Gastrocnemius medialis (tissue), 4 donors: ENCODE results near the gene ZNF341. TPM values are rescaled to one million over a fixed set of nuclear protein-coding genes. Genes with fewer than 3 reads are reported as not detected.
"Not testable (repeated sequence)": the region's sequence is repeated elsewhere in the genome, so short reads cannot be mapped to it uniquely, and the experiment has no call there.

Experiments
- ATAC-seq, 2 donors: fragments of 150-250 bp; one replicate each; pipeline ENCODE4 v1.9.1; 2016
- DNase-seq, 2 donors: peaks; one replicate each; pipeline ENCODE4 v3.0.0-alpha.2; 2019
- H3K27ac ChIP-seq, 4 donors: fragments of 200-600 bp; sonication (generic); 1 replicate in 1 of 4; 2 replicates in 3 of 4; pipeline ENCODE4 v1.5.1; 2016 to 2018; ENCODE audit warnings: mild to moderate bottlenecking in 2 of 4, moderate library complexity in 1 of 4
- H3K27me3 ChIP-seq, 3 donors: fragments of 200-600 bp; sonication (generic) in 2 of 3; 1 replicate in 1 of 3; 2 replicates in 2 of 3; pipeline versions ENCODE4 v1.5.1 to v1.6.0; 2016 to 2019; ENCODE audit warnings: mild to moderate bottlenecking in 1 of 3, moderate library complexity in 1 of 3
- H3K36me3 ChIP-seq, 2 donors: fragments of 200-600 bp; sonication (generic) in 1 of 2; one replicate each; pipeline ENCODE4 v1.5.1; 2017 to 2018
- H3K4me1 ChIP-seq, 2 donors: fragments of 200-600 bp; sonication (generic) in 1 of 2; one replicate each; pipeline ENCODE4 v1.5.1; 2016 to 2017; ENCODE audit warnings: mild to moderate bottlenecking in 2 of 2
- H3K4me3 ChIP-seq, 4 donors: fragments of 200-600 bp; sonication (generic) in 3 of 4; 1 replicate in 1 of 4; 2 replicates in 3 of 4; pipeline ENCODE4 v1.5.1; 2016 to 2019; ENCODE audit warnings: mild to moderate bottlenecking in 2 of 4
- H3K9me3 ChIP-seq, 3 donors: fragments of 200-600 bp; sonication (generic) in 2 of 3; 1 replicate in 1 of 3; 2 replicates in 2 of 3; pipeline ENCODE4 v1.5.1; 2016 to 2019
- CTCF ChIP-seq, 5 experiments: fragments of 450-650 bp in 3 of 5; fragments of 200-600 bp in 2 of 5; sonication (generic) in 2 of 5; IDR thresholded peaks in 4 of 5; conservative IDR thresholded peaks in 1 of 5; 1 replicate in 4 of 5; 2 replicates in 1 of 5; pipeline ENCODE4 v1.5.1; 2016 to 2019; ENCODE audit warnings: antibody characterized with exemption in 5 of 5, mild to moderate bottlenecking in 3 of 5, moderate library complexity in 3 of 5
- POLR2A ChIP-seq, 2 donors: fragments of 450-650 bp; IDR thresholded peaks; one replicate each; pipeline ENCODE4 v1.6.1; 2017; ENCODE audit warnings: antibody characterized with exemption in 2 of 2, mild to moderate bottlenecking in 2 of 2, moderate library complexity in 2 of 2
- in situ Hi-C, 4 donors: fragments of 200-750 bp; cut with MboI; loops; one replicate each; pipeline versions ENCODE4 v1.15.0 to v1.8.0; 2017; ENCODE audit warnings: low sequenced_read_pairs in 4 of 4
- intact Hi-C: fragments of 100-400 bp; cut with DNase I; formaldehyde crosslinking; loops from one replicate; pipeline ENCODE4 v1.15.1; 2023; ENCODE audit warnings: low total_unique reads
- total RNA-seq, 4 donors: library from RNA; depleted of rRNA; stranded (reverse); fragments of >200 nt; gene quantifications; one replicate each; pipeline versions ENCODE4 v1.1.0 to v1.2.3, GENCODE V29; 2016

Gene ZNF341
- total RNA-seq, 4 donors from 2014 or later, result 1.8 to 4.6 (median 2.6) TPM

- Histone ChIP-seq H3K4me3 (no peak overlapping the region), H3K27ac (no peak overlapping the region), H3K4me1 (no peaks in the 10 kb centered on the region), H3K36me3 (no peaks in the 10 kb centered on the region), H3K27me3 (no peaks in the 10 kb centered on the region), H3K9me3 (no peaks in the 10 kb centered on the region)
- intact Hi-C loops, result no loop called here
- DNase-seq (no peak), ATAC-seq (no peak)
- in situ Hi-C loops, result no loop called here
- TF ChIP-seq CTCF (IDR thresholded peaks at IDR 0.05 in 4 of 5, conservative IDR thresholded peaks at IDR 0.05 in 1 of 5) (no peak), POLR2A (IDR thresholded peaks at IDR 0.05) (no peak)
Observed at GRCh38 chr20:33694639-33695012, 37.2 kb upstream of the ZNF341 start.

- no peak for DNase-seq
- no peak overlapping the region for H3K4me3 ChIP-seq
- no peaks in the 10 kb centered on the region for H3K36me3 ChIP-seq
- intact Hi-C loops, result no loop called here
- no peak overlapping the region for H3K27ac ChIP-seq
- no peaks in the 10 kb centered on the region for H3K4me1 ChIP-seq
- no peaks in the 10 kb centered on the region for H3K9me3 ChIP-seq
- no peaks in the 10 kb centered on the region for H3K27me3 ChIP-seq
- TF ChIP-seq POLR2A (IDR thresholded peaks at IDR 0.05), result no peak
- no peak for TF ChIP-seq CTCF (IDR thresholded peaks at IDR 0.05 in 4 of 5, conservative IDR thresholded peaks at IDR 0.05 in 1 of 5)
- in situ Hi-C loops, result no loop called here
- ATAC-seq, result no peak
Observed at GRCh38 chr20:33696448-33696847, 35.3 kb upstream of the ZNF341 start.

- ATAC-seq (peak in 1 of 2 donors; percentile 42), DNase-seq (peak in 1 of 2 donors; percentile 24)
- intact Hi-C loops (no loop called here), in situ Hi-C loops (no loop called here)
- Histone ChIP-seq H3K9me3 (no peaks in the 10 kb centered on the region), H3K27me3 (no peaks in the 10 kb centered on the region), H3K4me3 (no peak overlapping the region), H3K4me1 (no peaks in the 10 kb centered on the region), H3K36me3 (no peaks in the 10 kb centered on the region), H3K27ac (peak overlapping the region in 1 of 4 donors; percentile 37)
- no peak for TF ChIP-seq CTCF (IDR thresholded peaks at IDR 0.05 in 4 of 5, conservative IDR thresholded peaks at IDR 0.05 in 1 of 5)
- TF ChIP-seq POLR2A (IDR thresholded peaks at IDR 0.05), result no peak
Observed at GRCh38 chr20:33697129-33697528, 34.7 kb upstream of the ZNF341 start.

GRCh38 chr20:33698966-33699365 lies 32.8 kb upstream of the ZNF341 start:
- H3K27ac ChIP-seq, ATAC-seq, in situ Hi-C loops, H3K4me3 ChIP-seq, H3K36me3 ChIP-seq, DNase-seq, intact Hi-C loops, H3K27me3 ChIP-seq, H3K4me1 ChIP-seq, H3K9me3 ChIP-seq: not testable (repeated sequence)

GRCh38 chr20:33700696-33701441 lies 30.9 kb upstream of the ZNF341 start:
- not testable (repeated sequence) for ATAC-seq, DNase-seq

More at GRCh38 chr20:33700696-33701441, 30.9 kb upstream of the ZNF341 start:
- H3K27me3 ChIP-seq, H3K27ac ChIP-seq, H3K9me3 ChIP-seq, H3K4me1 ChIP-seq, H3K36me3 ChIP-seq, H3K4me3 ChIP-seq, in situ Hi-C loops, intact Hi-C loops: not testable (repeated sequence)
